Left renal cortex interstitium (tissue), 4 donors: ENCODE data around the gene NSUN2. TPM values are rescaled to one million over a fixed set of nuclear protein-coding genes. Genes with fewer than 3 reads are reported as not detected.
A peak's percentile ranks its signal among the peaks of the same experiment; 100 is the strongest.
"Not testable (repeated sequence)": the region's sequence is repeated elsewhere in the genome, so short reads cannot be mapped to it uniquely, and the experiment has no call there.

ENCODE experiments used
- DNase-seq, 4 donors: peaks; one replicate each; pipeline ENCODE4 v3.0.0-alpha.2; 2013; ENCODE audit warnings: low read depth in 4 of 4, low spot score in 2 of 4, missing footprints in 1 of 4
- polyA plus RNA-seq, 4 donors: library from polyadenylated mRNA; unstranded; fragments of 120-200 nt; gene quantifications; one replicate each; pipeline ENCODE4 v1.2.1, GENCODE V29; 2013; ENCODE audit not compliant: insufficient read length in 4 of 4

The NSUN2 gene
- 10 to 100 TPM; 41.2 to 67.4 (median 53.9) TPM for polyA plus RNA-seq

DNA sequence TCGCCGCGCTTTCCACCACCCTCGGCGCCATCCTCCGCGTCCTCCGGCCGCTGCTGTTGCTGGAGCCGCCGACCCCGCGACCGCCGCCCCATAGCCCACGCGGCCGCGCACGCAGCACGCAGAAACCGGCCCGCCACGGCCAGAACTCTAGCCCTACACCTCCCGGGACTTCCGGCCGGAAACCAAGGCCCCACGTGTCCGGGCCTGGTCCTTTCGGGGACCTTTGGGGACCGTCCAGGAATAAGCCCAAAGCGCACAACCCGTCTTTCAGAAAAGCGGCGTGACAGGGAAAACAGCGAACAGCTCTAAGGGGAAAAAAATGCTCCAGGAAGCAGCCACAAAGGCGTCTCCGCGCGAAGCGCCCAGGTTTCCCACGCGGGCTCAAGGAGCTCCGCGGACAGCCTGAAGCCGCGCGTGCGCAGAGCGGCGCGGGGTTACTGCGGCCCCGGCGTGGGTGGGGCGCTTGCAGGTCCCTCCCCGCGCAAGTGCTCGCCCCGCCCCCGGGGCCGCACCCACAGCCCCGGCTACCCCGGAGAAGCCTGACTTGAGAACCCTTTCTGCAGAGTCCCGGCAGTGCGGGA, at the start of gene NSUN2, which contains the start of gene SRD5A1:
TSS of gene NSUN2 (minus strand) at position 157 of the 581 bp plus-strand sequence. CDS start at position 92, 65 bp downstream.
TSS of gene SRD5A1 (plus strand) at position 553 of the 581 bp plus-strand sequence. CDS start 137 bp downstream, outside the sequence.
- DNase-seq: peak; percentile 83 to 96 (median 89)

DNA sequence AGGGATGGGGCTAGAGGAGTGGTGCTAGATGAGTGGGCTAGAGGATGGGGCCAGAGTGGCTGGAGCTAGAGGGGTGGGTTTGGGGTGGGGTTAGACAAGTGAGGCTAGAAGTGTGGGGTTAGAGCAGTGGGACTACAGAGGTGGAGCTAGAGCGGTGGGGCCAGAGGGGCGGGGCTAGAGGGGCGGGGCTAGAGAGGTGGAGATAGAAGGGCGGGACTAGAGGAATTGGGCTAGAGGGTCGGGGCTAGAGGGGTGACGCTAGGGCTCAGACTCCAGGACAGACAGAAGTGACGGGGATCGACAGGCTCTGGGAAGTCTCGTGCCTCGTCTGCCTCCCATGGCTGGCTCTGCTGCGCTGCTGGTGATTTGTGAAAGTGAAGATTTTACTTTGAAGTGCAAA, 49.4 kb upstream of the NSUN2 start:
- DNase-seq: no peak

DNA sequence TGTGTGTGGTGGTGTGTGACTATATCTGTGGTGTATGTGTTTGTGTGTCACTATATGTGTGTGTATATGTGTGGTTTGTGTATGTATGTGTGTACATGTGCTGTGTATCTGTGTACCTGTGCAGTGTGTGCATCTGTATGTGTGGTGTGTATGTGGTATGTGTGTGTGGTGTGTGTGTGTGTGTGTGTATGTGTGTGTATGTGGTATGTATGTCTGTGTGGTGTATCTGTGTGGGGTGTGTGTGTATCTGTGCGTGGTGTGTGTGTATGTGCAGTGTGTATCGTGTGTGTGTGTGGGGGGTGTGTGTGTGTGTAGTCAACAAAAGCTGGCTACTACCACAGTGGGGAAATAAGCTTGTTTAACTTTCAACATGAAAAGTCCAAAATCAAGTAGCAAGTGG, 48.8 kb upstream of the NSUN2 start:
- no peak for DNase-seq

DNA sequence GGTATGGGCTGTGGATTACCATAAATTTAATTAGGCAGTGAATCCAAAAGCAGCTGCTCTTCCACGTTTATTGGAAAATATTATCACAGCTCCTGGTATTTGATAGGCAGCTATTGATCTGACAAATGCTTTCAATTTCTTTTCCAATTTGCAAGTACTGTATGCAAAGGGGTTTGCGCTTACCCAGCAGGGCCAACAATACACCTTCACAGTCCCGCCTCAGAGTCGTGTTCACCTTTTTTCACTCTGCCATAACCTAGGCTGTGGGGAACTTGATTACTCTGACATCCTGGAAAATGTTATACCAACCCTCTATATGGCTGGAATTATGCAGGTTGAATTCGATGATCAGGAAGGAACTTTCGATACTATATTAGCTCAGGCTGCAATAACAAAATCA, 48.1 kb upstream of the NSUN2 start:
- no peak for DNase-seq

DNA sequence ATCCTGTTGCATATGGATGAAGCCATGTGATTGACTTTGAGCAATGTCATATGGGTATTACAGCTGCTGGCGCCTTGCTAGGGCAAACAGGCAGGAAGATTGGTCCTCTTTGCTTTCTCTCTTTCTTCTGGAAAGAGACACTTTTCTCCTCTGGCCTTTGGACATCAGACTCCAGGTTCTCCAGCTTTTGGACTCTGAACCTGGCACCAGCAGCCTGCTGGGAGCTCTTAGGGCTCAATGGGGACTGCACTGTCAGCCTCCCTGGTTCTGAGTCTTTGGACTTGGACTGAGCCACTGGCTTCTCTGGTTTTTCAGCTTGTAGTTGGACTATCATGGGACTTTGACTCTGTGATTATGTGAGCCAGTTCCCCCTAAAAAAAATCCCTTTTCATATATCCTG, 45.5 kb upstream of the NSUN2 start:
- DNase-seq: no peak

DNA sequence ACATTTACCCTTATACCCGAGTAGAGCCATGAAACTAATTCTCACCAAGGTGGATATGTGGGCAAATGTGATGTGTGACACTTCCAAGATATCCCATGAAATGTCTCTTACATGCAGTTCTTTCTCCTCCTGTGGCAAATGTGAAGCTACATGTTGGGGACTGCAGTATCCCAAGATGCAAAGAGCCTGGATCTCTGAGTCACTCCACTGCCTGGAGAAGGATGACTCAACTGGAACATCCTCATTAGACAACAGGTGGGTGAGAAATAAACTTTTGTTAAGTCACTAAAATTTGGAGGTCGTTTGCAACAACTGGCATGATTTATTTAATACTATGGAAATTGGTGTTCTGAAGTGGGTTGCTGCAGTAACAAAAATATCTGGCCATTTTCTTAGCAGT, 43.9 kb upstream of the NSUN2 start:
- no peak for DNase-seq

DNA sequence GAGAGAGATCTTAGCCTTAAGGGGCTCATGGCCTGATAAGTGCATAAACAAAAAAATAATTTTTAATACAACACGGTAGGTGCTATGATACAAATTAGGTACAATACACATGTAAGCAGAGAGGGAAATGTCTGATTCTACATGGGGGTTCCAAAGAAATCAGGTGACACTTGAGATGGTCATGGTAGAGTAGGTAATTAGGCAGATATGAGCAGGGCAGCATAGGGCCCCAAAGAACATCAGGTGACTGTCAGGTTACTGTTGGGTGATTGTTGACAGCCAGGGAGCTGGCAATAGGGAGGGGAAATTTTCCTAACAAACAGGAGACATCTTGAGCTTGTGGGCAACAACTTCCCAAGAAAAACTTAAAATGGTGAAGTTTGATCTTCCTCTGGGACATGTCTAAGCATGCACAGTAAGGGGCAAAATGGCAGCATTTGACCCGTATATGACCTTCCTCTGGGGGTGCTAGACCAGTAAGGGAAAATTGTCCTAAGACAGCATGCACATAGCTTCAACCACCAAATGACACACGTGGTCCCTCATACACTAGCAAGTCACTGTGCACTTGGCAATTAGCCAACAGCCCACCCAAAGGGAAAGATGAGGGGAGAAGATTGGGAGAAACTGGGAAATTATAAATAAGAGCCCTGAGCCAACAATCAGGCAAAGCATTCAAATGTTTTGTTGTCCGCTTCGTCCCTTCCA, 43.1 kb upstream of the NSUN2 start:
- DNase-seq: no peak

DNA sequence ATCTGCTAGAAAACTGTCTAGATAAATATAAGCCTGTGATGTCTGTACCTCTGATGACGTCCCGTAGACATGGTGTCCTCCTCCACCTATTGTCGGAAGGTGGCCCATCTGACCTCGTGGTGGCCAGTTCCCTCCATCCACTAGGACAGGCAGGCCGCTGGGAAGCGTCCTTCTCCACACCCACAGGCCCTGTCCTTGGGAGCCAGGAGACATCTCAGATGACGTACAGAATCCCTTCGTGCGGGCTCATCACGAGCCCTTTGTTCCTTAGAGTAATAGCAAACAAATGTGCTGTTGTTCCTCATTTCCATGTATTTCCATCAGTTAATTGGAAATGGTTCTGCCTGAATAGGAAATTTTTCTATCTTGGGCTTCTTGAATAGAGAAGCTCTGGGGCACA, 42.0 kb upstream of the NSUN2 start:
- no peak for DNase-seq

DNA sequence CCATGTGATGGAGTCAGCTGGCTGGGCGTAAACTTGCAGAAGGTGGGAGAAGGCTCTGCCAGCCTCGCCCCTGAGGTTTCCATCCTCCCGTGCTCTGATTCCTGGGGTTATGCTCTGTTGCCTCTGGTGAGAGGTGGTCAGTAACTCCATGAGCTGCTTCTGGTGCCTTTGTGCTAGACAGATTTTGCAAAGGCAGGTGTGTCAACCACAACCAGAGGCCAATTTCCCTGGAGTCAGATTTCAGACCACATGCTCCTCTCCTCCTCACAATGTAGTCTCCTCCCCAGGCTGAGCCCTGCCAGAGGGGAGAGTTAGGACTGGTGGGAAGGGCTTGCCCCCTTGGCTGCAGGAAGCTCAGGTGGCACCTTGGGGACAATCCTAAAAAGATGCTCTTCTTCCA, 41.6 kb upstream of the NSUN2 start:
- DNase-seq: no peak

DNA sequence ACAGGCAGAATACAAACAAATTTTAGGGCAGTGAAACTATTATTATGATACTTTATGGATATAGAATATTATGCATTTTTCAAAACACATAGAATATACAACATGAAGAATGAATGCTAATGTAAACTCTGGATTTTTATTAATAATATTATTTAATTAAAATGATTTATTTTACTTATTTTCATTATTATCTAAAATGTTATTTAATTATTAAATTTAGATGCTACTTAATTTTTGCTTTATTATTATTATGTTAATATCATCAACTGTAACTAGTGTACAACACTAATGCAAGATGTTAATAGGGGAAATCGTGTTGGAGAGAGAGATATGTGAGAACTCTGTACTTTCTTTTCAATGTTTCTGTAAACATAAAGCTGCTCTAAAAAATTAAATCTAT, 41.1 kb upstream of the NSUN2 start:
- no peak for DNase-seq

DNA sequence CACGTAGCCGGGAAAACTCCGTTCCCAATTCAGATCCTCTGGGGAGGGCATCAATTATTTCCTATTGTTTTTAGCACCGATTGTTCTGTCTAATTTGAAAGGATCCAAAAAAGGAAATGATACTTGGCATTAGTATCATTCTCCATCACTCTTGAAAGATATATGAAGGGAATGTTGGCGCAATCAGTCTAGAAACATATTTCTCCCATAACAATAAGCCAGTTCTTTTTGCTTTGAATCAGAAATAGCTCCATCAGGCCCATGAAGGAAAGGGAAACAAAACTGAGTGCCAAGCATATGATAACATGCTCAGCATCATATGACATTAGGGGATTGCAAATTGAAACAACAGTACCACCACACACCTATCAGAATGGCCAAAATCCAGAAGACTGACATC, 40.2 kb upstream of the NSUN2 start:
- no peak for DNase-seq

DNA sequence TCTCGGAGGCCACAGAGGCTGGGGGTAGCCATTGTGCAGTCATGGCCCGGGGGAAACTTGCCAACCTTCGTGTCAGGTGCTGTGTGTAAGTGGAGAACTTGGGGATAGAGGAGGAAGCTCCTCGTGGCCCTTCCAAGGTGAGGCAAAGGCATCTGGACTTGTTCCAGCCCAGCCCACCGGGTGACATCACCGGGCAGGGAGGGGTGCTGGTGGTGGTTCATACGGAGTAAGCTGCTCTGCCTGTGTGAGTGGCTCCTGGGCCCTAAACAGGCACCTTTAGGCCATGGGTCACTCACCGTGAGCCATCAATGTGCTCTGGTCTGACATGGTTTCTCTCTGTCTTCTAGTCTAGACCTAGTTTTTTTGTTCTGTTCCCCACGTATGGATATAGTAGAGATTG, 35.9 kb upstream of the NSUN2 start:
- not testable (repeated sequence) for DNase-seq

DNA sequence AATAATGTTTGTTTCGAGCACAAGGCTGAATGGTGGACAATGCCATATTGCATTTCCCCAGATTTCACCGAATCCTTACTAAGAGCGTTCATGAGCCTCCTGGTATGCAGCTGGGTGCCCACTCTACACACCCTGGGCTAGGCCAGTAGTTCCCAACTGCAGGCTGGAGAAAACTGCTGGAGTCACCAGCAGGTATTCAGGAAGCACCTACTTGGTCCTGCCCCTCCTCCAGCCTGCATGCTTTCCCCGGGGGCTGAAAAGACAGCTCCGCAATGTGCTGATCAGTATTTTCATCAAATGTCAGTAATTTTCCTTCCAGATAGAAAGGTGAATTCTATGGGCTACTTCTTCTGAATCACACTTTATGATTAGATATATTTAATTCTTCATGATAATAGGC, 34.8 kb upstream of the NSUN2 start:
- no peak for DNase-seq

DNA sequence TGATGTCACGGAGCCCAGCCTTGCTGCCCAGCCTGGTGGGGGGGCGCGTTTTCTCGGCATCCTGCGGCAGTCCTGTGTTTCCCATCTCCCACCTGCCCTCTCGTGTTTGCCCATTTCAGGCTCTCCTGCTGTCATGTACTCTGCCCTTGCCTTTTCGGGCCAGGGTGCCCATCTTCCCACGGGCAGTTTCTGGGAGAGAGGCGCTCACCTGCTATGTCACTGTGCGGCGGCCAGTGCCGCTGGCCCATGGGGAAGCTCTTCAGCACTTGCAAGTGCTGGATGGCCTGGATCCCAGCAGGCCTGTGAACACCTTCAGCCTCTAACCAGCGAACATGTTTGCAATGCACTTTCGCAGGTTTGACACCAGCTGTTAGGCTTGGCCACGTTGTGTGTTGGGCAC, 33.9 kb upstream of the NSUN2 start:
- DNase-seq: no peak

DNA sequence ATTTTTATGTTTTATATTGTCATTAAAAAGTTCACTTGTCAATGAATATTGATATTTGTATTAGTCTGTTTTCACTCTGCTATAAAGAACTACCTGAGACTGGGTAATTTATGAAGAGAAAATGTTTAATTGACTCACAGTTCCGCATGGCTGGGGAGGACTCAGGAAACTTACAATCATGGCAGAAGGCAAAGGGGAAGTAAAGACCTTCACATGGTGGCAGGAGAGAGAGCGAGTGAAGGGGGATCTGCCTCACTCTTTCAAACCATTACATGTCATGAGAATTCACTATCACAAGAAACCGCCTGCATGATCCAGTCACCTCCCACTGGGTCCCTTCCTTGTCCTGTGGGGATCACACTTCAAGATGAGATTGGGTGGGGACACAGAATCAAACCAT, 27.8 kb upstream of the NSUN2 start:
- DNase-seq: no peak

DNA sequence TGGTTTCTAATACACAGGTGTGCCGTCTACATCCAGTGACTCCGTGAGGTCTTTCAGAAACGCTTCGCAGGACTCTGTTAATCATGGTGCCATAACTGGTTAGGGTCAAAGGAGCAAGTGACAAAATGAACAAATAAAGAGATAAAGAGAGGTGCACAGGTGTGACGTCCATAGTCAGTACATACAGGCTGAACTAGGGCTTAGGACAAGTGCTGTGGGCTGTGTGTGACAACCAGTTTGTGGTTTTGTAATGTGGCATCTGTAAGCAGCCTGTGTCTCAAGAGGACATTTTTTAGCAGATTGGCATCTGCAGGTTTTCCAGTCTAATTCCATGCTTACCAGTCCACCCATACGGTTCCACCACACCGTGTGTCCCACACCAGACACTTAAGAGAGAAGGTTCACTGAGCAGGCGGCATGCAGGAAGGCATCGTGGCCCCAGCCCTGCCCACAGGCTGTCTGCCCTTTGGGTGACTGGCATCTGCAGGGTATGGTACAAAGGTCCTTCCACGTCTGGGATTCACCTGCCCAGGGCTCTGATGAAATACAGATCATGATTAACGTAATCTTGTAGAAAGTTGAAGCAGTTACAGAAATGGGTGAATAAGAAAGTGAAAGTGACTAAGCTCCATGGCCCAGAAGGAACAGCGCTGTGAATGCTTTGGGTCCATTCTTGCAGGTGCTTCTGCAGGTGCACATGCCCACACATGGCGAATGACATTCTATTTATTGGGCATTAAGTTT, 27.3 kb upstream of the NSUN2 start:
- no peak for DNase-seq

DNA sequence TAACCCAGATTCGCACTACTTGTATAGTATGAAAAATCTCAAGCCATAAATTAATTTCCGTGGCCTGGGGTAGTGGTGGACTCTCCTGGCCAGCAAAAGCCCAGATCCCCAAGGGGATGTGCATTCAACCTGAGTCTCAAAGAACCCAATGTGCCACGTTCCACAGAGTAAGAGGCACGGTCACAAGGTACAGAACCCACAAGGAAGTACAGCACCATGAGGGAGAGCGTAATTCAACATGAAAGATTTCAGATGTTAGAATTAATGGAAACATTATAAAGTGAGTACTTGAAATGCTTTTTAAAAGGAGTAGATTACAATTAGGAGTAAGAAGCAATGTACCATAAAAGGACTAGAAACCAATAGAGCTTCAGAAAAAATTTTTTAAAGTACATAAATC, 23.8 kb upstream of the NSUN2 start:
- DNase-seq: no peak

DNA sequence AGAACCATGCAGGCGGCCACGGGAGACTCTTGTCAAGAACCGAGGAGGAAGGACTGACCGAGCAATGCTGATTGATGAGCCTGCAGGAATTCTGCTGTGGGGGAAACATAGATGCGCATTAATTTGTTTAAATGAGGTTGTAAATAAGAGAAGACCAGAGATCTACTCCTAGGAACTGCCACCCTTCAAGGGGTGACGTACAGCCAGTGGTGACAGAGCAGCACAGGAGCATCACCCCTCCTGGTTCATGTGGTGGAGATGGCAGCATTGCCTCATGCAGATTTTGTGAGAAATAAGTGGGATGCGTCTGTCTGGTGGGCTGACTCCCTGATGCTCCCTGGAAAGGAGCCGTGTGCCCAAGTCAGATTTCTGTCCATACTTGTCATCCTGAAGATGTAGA, 22.6 kb upstream of the NSUN2 start:
- DNase-seq: no peak

DNA sequence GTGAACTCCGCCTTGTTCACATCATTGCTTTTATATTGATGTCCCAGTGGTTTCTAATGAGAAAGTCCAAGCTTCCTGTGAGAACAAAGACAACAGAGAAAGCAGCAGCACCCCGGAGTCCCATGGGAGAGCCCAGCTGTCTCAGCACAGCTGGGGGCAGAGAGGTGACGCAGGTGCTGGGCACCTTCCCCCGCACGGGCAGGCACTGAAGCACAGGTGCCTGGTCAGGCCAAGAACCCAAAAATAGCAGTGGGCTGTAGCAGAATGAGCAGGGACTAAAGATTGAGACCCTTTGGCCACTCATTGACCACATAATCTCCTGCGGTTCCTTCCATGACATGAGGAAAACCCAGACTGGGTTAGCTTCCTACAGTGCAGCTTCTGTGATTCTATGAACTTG, 19.2 kb upstream of the NSUN2 start:
- DNase-seq: no peak

DNA sequence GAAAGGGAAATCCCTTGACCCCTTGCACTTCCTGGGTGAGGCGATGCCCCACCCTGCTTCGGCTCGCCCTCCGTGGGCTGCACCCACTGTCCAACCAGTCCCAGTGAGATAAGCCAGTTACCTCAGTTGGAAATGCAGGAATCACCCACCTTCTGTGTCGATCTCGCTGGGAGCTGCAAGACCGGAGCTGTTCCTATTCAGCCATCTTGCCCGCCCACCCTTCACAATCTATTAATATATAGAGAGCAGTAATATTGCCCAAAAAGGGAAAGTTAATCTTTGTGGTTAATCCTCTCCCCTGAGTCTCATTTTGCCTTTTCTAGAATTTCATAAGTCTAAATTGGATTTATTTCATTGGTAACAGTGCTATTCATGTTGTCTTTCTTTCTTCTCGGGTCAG, 16.8 kb upstream of the NSUN2 start:
- DNase-seq: no peak

DNA sequence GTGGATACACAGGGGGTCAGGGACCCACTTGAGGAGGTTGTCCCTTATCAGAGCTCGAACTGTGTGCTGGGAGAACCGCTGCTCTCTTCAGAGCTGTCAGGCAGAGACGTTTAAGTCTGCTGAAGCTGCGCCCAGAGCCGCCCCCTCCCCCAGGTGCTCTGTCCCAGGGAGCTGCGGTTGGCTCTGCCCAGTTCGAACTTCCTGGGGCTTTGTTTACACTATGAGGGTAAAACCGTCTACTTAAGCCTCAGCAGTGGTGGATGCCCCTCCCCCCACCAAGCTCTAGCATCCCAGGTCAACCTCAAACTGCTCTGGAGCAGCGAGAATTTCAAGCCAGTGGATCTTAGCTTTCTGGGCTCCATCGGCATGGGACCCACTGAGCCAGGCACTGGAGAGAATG, 16.3 kb upstream of the NSUN2 start:
- DNase-seq: no peak
